Measurements from ENCODE around the gene CALML3. TPM values are rescaled to one million over a fixed set of nuclear protein-coding genes. Genes with fewer than 3 reads are reported as not detected.

The CALML3 gene
- total RNA-seq, 2 experiments from 2014 or later = not detected

- no peaks in the 10 kb centered on the region for H3K36me3 Mint-ChIP-seq
- ATAC-seq (no peak), DNase-seq (no peak)
- CTCF ChIA-PET = interaction anchor here (0.8 to 2.4 kb wide), 3 partner anchors 57 to 124 kb away, joined by 3 to 8 read pairs (median 3); no protein-coding TSS in a partner anchor
- no peaks in the 10 kb centered on the region for H3K9me3 Mint-ChIP-seq (ENCODE audit: low read depth)
- H3K27me3 Mint-ChIP-seq = peaks cover 13% of the 10 kb centered on the region
- no peak overlapping the region for H3K4me3 Mint-ChIP-seq
- peaks cover 20% of the 10 kb centered on the region for H3K4me1 Mint-ChIP-seq
- no peak overlapping the region for H3K27ac Mint-ChIP-seq
These were observed 41.2 kb downstream of the CALML3 start for GRCh38 chr10:5565671-5566581.

DNA sequence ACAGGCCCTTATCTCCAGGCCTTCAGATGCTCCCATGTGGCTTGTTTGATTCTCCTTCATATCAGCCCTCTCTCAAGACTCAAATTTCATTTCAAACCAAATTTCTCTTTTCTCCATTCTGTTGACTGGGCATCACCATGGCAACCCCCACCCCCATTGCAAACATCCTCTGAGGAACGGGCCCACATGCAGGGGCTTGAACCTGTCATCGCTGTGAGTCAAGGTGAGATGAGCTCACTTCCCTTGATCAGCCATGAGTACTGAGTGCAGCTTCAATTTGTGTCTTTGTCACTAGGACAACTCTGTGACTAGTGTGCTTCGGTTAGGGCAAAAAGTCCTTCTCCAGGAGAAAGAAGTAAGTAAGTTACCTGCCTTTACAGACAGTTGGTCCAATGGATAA lies 41.9 kb downstream of the CALML3 start:
- no peak for ATAC-seq
- H3K36me3 Mint-ChIP-seq = no peaks in the 10 kb centered on the region
- no peak overlapping the region for H3K4me3 Mint-ChIP-seq
- DNase-seq = no peak
- H3K4me1 Mint-ChIP-seq = peaks cover 20% of the 10 kb centered on the region
- peaks cover 13% of the 10 kb centered on the region for H3K27me3 Mint-ChIP-seq
- CTCF ChIA-PET = interaction anchor here (1.7 to 2.4 kb wide), 2 partner anchors 56 to 124 kb away, joined by 3 to 8 read pairs; no protein-coding TSS in a partner anchor
- no peaks in the 10 kb centered on the region for H3K9me3 Mint-ChIP-seq (ENCODE audit: low read depth)
- no peak overlapping the region for H3K27ac Mint-ChIP-seq

GRCh38 chr10:5567477-5567876 lies 42.7 kb downstream of the CALML3 start:
- CTCF ChIA-PET = interaction anchor here (2.4 kb wide), 1 partner anchor 55 kb away, joined by 8 read pairs; no protein-coding TSS in a partner anchor
- Mint-ChIP-seq H3K27ac (no peak overlapping the region), H3K27me3 (peaks cover 12% of the 10 kb centered on the region), H3K4me1 (peaks cover 20% of the 10 kb centered on the region), H3K4me3 (no peak overlapping the region), H3K36me3 (no peaks in the 10 kb centered on the region), H3K9me3 (ENCODE audit: low read depth) (no peaks in the 10 kb centered on the region)
- no peak for DNase-seq
- ATAC-seq = no peak

DNA sequence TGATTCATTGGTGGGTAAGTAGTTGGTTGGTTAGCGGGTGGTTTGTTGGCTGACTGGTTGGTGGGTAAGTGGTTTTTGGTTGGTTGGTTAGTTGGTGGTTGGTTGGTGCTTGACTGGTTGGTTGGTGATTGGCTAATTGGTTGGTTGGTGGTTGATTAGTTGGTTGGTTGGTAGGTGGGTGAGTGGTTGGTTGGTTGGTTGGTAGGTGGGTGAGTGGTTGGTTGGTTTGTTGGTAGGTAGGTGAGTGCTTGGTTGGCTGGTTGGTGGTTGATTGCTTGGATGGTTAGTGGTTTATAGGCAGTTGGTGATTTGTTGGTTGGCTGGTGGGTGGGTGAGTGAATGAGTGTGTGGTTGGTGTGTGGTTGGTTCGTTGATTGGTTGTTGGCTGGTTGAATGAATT lies 44.2 kb downstream of the CALML3 start:
- Mint-ChIP-seq H3K9me3 (ENCODE audit: low read depth) (no peaks in the 10 kb centered on the region), H3K4me3 (no peak overlapping the region), H3K27me3 (peaks cover 8% of the 10 kb centered on the region), H3K27ac (no peak overlapping the region), H3K36me3 (no peaks in the 10 kb centered on the region), H3K4me1 (peaks cover 17% of the 10 kb centered on the region)
- ATAC-seq = no peak
- no peak for DNase-seq
- CTCF ChIA-PET = no interaction called here

- peaks cover 8% of the 10 kb centered on the region for H3K27me3 Mint-ChIP-seq
- CTCF ChIA-PET = no interaction called here
These were observed 44.8 kb downstream of the CALML3 start for GRCh38 chr10:5569568-5569967.

GRCh38 chr10:5570007-5570655 lies 45.4 kb downstream of the CALML3 start:
- Mint-ChIP-seq H3K9me3 (ENCODE audit: low read depth) (no peaks in the 10 kb centered on the region), H3K36me3 (no peaks in the 10 kb centered on the region), H3K4me3 (no peak overlapping the region), H3K27me3 (peaks cover 8% of the 10 kb centered on the region), H3K27ac (peak overlapping the region; percentile 50), H3K4me1 (peaks cover 6% of the 10 kb centered on the region)
- no peak for DNase-seq
- CTCF ChIA-PET = no interaction called here
- ATAC-seq = no peak

More at GRCh38 chr10:5569568-5569967, 44.8 kb downstream of the CALML3 start:
- no peak for DNase-seq
- Mint-ChIP-seq H3K4me3 (no peak overlapping the region), H3K4me1 (peaks cover 12% of the 10 kb centered on the region), H3K9me3 (ENCODE audit: low read depth) (no peaks in the 10 kb centered on the region), H3K36me3 (no peaks in the 10 kb centered on the region), H3K27ac (no peak overlapping the region)
- ATAC-seq = no peak

GRCh38 chr10:5570979-5571810 lies 46.4 kb downstream of the CALML3 start:
- H3K27me3 Mint-ChIP-seq = peaks cover 8% of the 10 kb centered on the region
- no peak for DNase-seq
- CTCF ChIA-PET = no interaction called here

DNA sequence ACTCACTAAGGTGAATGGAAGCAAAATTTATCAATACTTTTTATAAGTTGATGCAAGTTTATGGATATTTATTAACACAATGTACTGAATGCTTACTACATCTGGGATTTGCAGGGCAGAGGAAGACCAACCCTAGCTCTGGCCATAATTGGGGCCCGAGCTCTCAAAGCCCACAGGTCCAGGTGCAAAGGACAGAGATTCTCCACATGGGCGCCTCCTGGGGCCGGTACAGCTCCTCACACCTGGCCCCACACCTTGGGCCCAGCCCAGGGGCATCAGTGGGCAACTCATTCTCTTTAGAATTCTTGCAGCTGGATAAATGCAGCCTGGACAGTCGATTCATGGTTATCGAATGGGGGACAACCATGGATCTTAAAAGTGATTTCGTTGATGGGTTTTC lies 47.1 kb downstream of the CALML3 start:
- CTCF ChIA-PET = no interaction called here
- DNase-seq (no peak), ATAC-seq (no peak)
- peaks cover 8% of the 10 kb centered on the region for H3K27me3 Mint-ChIP-seq
- no peaks in the 10 kb centered on the region for H3K9me3 Mint-ChIP-seq (ENCODE audit: low read depth)
- no peak overlapping the region for H3K27ac Mint-ChIP-seq
- peaks cover 6% of the 10 kb centered on the region for H3K4me1 Mint-ChIP-seq
- H3K36me3 Mint-ChIP-seq = no peaks in the 10 kb centered on the region
- H3K4me3 Mint-ChIP-seq = no peak overlapping the region

More at GRCh38 chr10:5570979-5571810, 46.4 kb downstream of the CALML3 start:
- Mint-ChIP-seq H3K27ac (no peak overlapping the region), H3K9me3 (ENCODE audit: low read depth) (no peaks in the 10 kb centered on the region), H3K4me3 (no peak overlapping the region), H3K36me3 (no peaks in the 10 kb centered on the region), H3K4me1 (peaks cover 6% of the 10 kb centered on the region)
- ATAC-seq = no peak

DNA sequence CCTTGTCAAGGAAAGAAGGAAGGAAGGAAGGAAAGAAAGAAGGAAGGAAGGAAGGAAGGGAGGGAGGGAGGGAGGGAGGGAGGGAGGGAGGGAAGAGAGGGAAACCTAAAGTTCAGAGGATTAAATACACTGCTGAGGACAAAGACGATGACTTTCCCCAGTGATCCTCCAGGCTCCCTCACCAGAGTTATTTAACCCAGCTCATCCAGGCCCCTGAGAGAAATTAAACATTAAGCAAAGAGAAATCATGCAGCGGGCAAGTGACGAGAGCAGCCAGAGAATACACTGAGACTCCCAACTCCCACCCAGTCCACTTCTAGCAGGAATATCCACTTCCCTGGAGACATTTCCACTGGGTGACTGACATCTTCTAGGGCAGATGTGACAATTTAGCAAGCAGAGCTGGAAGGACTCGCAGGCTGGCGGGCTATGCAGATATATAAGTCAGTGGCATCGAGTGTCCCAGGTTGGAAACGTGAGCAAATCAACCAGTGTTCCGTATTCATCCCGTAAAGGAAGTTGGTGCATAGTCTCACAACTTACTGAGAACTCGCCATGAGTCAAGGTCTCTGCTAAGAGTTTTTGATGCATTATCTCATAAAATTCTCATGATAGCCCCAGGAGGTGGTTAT lies 48.7 kb downstream of the CALML3 start:
- ATAC-seq = no peak
- no peaks in the 10 kb centered on the region for H3K36me3 Mint-ChIP-seq
- H3K27ac Mint-ChIP-seq = no peak overlapping the region
- CTCF ChIA-PET = no interaction called here
- H3K4me3 Mint-ChIP-seq = no peak overlapping the region
- no peaks in the 10 kb centered on the region for H3K9me3 Mint-ChIP-seq (ENCODE audit: low read depth)
- DNase-seq = no peak
- H3K4me1 Mint-ChIP-seq = peaks cover 6% of the 10 kb centered on the region
- H3K27me3 Mint-ChIP-seq = peaks cover 8% of the 10 kb centered on the region

DNA sequence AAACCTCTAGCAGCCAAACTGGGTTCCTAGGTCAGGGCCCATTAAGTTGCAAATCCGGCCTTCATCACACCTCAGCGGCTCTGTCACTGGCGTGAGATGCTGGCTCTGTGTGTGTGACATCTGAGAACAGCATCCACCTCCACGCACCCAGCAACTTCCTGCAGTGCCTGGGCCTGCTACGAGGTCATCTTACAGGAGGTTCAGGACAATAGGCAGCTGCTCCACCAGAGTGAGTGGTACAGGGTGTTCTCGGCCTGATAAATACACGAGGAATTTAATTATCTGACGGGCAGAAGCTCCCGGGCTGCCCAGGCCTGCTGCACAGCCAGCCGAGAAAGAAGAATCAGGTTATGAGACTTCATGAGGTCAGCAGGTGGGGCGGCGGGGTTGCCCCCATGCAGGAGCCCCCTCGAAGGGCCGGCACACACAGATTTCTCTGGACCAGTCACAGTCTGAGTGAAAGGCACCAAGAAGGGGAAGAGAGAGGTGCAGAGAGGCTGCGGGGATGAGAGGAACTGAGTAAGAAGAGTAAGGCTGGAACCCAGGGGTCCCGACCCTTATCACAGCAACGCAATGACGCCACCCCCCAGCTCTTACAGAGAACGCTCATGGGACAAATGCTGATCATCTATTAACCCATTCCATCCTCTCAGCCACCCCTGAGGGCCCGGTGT lies 49.3 kb downstream of the CALML3 start:
- H3K27me3 Mint-ChIP-seq = peaks cover 9% of the 10 kb centered on the region
- no peak overlapping the region for H3K27ac Mint-ChIP-seq
- CTCF ChIA-PET = no interaction called here
- no peaks in the 10 kb centered on the region for H3K9me3 Mint-ChIP-seq (ENCODE audit: low read depth)
- peaks cover 2% of the 10 kb centered on the region for H3K4me1 Mint-ChIP-seq
- DNase-seq (no peak), ATAC-seq (no peak)
- no peaks in the 10 kb centered on the region for H3K36me3 Mint-ChIP-seq
- H3K4me3 Mint-ChIP-seq = no peak overlapping the region

DNA sequence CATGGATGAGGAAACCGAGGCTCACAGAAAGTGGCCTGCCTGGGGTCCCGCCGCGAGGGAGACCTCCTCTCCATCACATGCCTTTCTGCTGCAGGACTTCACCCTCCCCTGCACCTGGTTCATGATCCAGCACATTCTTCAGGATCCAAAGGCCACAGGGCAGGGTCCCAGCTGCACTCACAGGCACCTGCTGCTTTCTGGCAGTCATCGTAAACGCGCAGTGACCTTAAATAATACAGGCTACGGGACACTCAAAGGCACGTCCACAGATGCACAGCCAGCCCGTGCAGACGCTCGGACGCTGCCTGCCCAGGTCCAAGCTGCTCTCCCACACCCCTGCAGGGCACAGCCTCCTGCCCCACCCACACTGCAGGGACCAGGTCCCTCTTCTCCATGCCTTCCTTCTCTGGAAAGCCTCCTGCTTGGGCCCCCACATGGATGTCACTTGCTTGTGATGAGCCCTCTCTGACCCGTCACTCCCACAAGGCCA lies 49.9 kb downstream of the CALML3 start:
- no peak for ATAC-seq
- Mint-ChIP-seq H3K9me3 (ENCODE audit: low read depth) (no peaks in the 10 kb centered on the region), H3K27ac (no peak overlapping the region), H3K4me1 (no peaks in the 10 kb centered on the region), H3K27me3 (peaks cover 5% of the 10 kb centered on the region), H3K4me3 (no peak overlapping the region), H3K36me3 (no peaks in the 10 kb centered on the region)
- DNase-seq = no peak
- CTCF ChIA-PET = no interaction called here

DNA sequence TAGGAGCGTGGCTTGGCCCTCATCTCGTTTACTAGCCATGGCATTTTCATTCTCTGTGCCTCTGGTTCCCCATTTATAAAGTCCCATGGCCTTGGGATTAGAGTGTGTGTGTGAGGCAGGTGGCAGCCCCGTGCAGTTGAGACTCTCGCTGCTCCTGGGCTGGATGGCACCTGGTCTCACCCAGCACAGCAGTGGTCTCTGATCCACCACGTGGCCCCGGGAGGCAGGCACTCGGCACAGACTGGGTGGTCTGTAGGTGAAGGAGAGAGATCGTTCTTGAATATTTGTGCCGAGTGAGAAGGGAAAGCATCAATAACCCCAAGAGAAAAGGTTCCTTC lies 50.4 kb downstream of the CALML3 start:
- H3K36me3 Mint-ChIP-seq = no peaks in the 10 kb centered on the region
- no peak overlapping the region for H3K4me3 Mint-ChIP-seq
- DNase-seq (no peak), ATAC-seq (no peak)
- H3K27me3 Mint-ChIP-seq = peaks cover 4% of the 10 kb centered on the region
- no peak overlapping the region for H3K27ac Mint-ChIP-seq
- CTCF ChIA-PET = no interaction called here
- no peaks in the 10 kb centered on the region for H3K9me3 Mint-ChIP-seq (ENCODE audit: low read depth)
- H3K4me1 Mint-ChIP-seq = no peaks in the 10 kb centered on the region
